C4-2B (cell line): ENCODE measurements around the gene CNTN6.

Source experiments
- H3K27ac ChIP-seq: fragments of 450-650 bp; 2 replicates; pipeline ENCODE4 v1.5.1; 2017
- ZFX ChIP-seq: fragments of 450-650 bp; IDR thresholded peaks from 2 replicates; pipeline ENCODE4 v1.6.1; 2017
- TF ChIP-seq, protein P1 (sequence below): fragments of 450-650 bp; conservative IDR thresholded peaks from 2 replicates; pipeline ENCODE4 v1.5.1; 2017; ENCODE audit warnings: mild to moderate bottlenecking

CNTN6 gene

GRCh38 chr3:1092771-1093170 is at the start of gene CNTN6:
TSS of gene CNTN6 (plus strand) at chr3:1093024. CDS start at chr3:1148009, 54,985 bp downstream.
- H3K27ac ChIP-seq: no peak within 1 kb of the TSS
- TF ChIP-seq, protein P1, sequence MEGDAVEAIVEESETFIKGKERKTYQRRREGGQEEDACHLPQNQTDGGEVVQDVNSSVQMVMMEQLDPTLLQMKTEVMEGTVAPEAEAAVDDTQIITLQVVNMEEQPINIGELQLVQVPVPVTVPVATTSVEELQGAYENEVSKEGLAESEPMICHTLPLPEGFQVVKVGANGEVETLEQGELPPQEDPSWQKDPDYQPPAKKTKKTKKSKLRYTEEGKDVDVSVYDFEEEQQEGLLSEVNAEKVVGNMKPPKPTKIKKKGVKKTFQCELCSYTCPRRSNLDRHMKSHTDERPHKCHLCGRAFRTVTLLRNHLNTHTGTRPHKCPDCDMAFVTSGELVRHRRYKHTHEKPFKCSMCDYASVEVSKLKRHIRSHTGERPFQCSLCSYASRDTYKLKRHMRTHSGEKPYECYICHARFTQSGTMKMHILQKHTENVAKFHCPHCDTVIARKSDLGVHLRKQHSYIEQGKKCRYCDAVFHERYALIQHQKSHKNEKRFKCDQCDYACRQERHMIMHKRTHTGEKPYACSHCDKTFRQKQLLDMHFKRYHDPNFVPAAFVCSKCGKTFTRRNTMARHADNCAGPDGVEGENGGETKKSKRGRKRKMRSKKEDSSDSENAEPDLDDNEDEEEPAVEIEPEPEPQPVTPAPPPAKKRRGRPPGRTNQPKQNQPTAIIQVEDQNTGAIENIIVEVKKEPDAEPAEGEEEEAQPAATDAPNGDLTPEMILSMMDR: no peak
- TF ChIP-seq ZFX: no peak

GRCh38 chr3:1048558-1048957 is 44.3 kb upstream of the CNTN6 start:
- TF ChIP-seq ZFX: no peak
- TF ChIP-seq, protein P1: no peak
- H3K27ac ChIP-seq: no peak overlapping the region

- TF ChIP-seq, protein P1: no peak
- no peak for TF ChIP-seq ZFX
- no peak overlapping the region for H3K27ac ChIP-seq
Measured at GRCh38 chr3:1055870-1056269, 37.0 kb upstream of the CNTN6 start.

DNA sequence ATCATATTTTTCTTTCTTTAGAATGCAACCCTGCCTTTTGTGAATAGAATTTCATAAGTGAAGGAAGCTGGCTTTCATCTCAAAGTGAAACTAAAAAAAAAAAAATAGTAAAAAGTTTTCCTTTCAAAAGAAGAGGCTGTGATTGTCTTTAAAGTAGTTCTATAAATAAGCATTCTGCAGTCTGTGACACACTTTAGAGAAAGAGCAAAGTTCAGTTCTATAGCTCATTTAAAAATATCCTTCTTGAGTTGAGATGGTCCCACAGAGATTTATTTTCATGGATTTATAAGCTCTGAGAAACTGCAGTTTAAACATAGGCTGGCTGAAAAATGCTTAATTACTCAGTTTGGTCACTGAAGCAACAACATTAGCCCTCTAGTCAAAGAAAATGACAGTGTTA is 36.1 kb upstream of the CNTN6 start:
- H3K27ac ChIP-seq: no peak overlapping the region
- TF ChIP-seq, protein P1: no peak
- no peak for TF ChIP-seq ZFX

- no peak for TF ChIP-seq ZFX
- TF ChIP-seq, protein P1: no peak
- H3K27ac ChIP-seq: no peak overlapping the region
Measured at GRCh38 chr3:1057436-1057835, 35.4 kb upstream of the CNTN6 start.

DNA sequence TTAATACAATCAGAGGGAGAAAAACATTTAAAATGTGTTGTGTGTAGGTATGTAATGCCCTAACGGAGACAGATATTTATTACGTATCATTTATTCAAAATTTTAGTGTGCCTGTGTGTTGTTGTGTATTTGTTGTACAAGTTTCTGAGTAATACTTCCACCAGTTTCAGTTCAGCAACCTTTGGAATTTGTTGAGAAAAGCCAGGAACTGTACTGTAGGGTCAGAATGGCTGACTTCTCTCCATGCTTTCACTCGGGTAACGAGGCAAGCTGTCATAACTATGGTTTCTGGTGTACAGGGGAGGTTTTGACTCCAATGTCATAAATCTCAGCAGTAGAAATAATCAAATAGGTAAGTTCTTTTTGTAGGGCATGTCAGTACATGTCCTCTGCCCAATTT is 23.8 kb upstream of the CNTN6 start:
- no peak for TF ChIP-seq ZFX
- TF ChIP-seq, protein P1: no peak
- no peak overlapping the region for H3K27ac ChIP-seq

GRCh38 chr3:1072041-1072440 is 20.8 kb upstream of the CNTN6 start:
- TF ChIP-seq, protein P1: no peak
- TF ChIP-seq ZFX: no peak
- H3K27ac ChIP-seq: no peak overlapping the region
